ENCODE results near the gene SAP30L.
A peak's percentile ranks its signal among the peaks of the same experiment; 100 is the strongest.

The SAP30L gene

GRCh38 chr5:154445422-154446194 is at the start of gene SAP30L:
Gene SAP30L (plus strand): TSS chr5:154445997. CDS start chr5:154446605, 608 bp downstream.
- DNase-seq = peak; percentile 95 to 98
- TF ChIP-seq GATA1 (IDR thresholded peaks at IDR 0.05; ENCODE audit: low read depth, low read length) (no peak), POLR2A (IDR thresholded peaks at IDR 0.05; ENCODE audit: low read length) (peak; percentile 85)

- TF ChIP-seq POLR2A (IDR thresholded peaks at IDR 0.05; ENCODE audit: low read length) (no peak), GATA1 (IDR thresholded peaks at IDR 0.05; ENCODE audit: low read depth, low read length) (no peak)
- DNase-seq = no peak
Measured at GRCh38 chr5:154396128-154396527, 49.7 kb upstream of the SAP30L start.

- TF ChIP-seq GATA1 (IDR thresholded peaks at IDR 0.05; ENCODE audit: low read depth, low read length) = no peak
- TF ChIP-seq POLR2A (IDR thresholded peaks at IDR 0.05; ENCODE audit: low read length) = no peak
- DNase-seq = peak; percentile 76 to 79
Measured at GRCh38 chr5:154397652-154398406, 48.0 kb upstream of the SAP30L start.

GRCh38 chr5:154400678-154401077 is 45.1 kb upstream of the SAP30L start:
- no peak for DNase-seq
- no peak for TF ChIP-seq POLR2A (IDR thresholded peaks at IDR 0.05; ENCODE audit: low read length)
- no peak for TF ChIP-seq GATA1 (IDR thresholded peaks at IDR 0.05; ENCODE audit: low read depth, low read length)

GRCh38 chr5:154401355-154401754 is 44.4 kb upstream of the SAP30L start:
- TF ChIP-seq POLR2A (IDR thresholded peaks at IDR 0.05; ENCODE audit: low read length) (no peak), GATA1 (IDR thresholded peaks at IDR 0.05; ENCODE audit: low read depth, low read length) (no peak)
- no peak for DNase-seq

GRCh38 chr5:154401931-154402330 is 43.9 kb upstream of the SAP30L start:
- no peak for DNase-seq
- TF ChIP-seq GATA1 (IDR thresholded peaks at IDR 0.05; ENCODE audit: low read depth, low read length) = no peak
- no peak for TF ChIP-seq POLR2A (IDR thresholded peaks at IDR 0.05; ENCODE audit: low read length)

- no peak for DNase-seq
- TF ChIP-seq GATA1 (IDR thresholded peaks at IDR 0.05; ENCODE audit: low read depth, low read length) (no peak), POLR2A (IDR thresholded peaks at IDR 0.05; ENCODE audit: low read length) (no peak)
Measured at GRCh38 chr5:154402611-154403010, 43.2 kb upstream of the SAP30L start.

GRCh38 chr5:154403234-154403633 is 42.6 kb upstream of the SAP30L start:
- no peak for DNase-seq
- TF ChIP-seq GATA1 (IDR thresholded peaks at IDR 0.05; ENCODE audit: low read depth, low read length) (no peak), POLR2A (IDR thresholded peaks at IDR 0.05; ENCODE audit: low read length) (no peak)

- DNase-seq = no peak
- no peak for TF ChIP-seq GATA1 (IDR thresholded peaks at IDR 0.05; ENCODE audit: low read depth, low read length)
- TF ChIP-seq POLR2A (IDR thresholded peaks at IDR 0.05; ENCODE audit: low read length) = no peak
Measured at GRCh38 chr5:154403776-154404387, 41.9 kb upstream of the SAP30L start.

- TF ChIP-seq POLR2A (IDR thresholded peaks at IDR 0.05; ENCODE audit: low read length) (no peak), GATA1 (IDR thresholded peaks at IDR 0.05; ENCODE audit: low read depth, low read length) (no peak)
- DNase-seq = peak; percentile 81 to 88
Measured at GRCh38 chr5:154405078-154405792, 40.6 kb upstream of the SAP30L start.

- TF ChIP-seq GATA1 (IDR thresholded peaks at IDR 0.05; ENCODE audit: low read depth, low read length) (no peak), POLR2A (IDR thresholded peaks at IDR 0.05; ENCODE audit: low read length) (no peak)
- DNase-seq = no peak
Measured at GRCh38 chr5:154406231-154406630, 39.6 kb upstream of the SAP30L start.

GRCh38 chr5:154406826-154407225 is 39.0 kb upstream of the SAP30L start:
- TF ChIP-seq GATA1 (IDR thresholded peaks at IDR 0.05; ENCODE audit: low read depth, low read length) (no peak), POLR2A (IDR thresholded peaks at IDR 0.05; ENCODE audit: low read length) (no peak)
- no peak for DNase-seq

GRCh38 chr5:154408811-154409210 is 37.0 kb upstream of the SAP30L start:
- TF ChIP-seq GATA1 (IDR thresholded peaks at IDR 0.05; ENCODE audit: low read depth, low read length) = no peak
- TF ChIP-seq POLR2A (IDR thresholded peaks at IDR 0.05; ENCODE audit: low read length) = no peak
- no peak for DNase-seq

All from erythroblast (primary cell).